ENCODE measurements around the gene JCHAIN.

Gene JCHAIN

DNA sequence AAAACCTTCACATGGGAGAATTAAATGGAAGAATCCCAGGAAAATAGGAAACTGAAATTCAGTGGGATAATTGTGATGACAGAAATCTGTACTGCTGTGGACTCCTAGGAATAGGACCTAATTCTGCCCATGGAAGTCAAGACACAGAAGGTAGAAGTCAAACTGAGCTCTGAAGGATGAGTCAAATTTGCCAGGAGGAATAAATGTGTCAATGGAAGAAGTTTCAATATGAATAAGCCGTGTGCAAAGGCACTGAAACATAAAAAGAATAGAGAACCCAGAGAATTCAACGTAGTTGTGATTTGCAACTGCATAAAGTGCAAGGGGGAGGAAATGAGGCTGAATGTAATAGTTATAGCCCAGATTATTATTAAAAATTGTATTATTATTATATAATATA lies 26.1 kb downstream of the JCHAIN start:
- no peak for DNase-seq (ENCODE audit: low read depth, low spot score)
- no peak overlapping the region for H3K4me3 ChIP-seq (ENCODE audit: low read length)
- no peaks in the 10 kb centered on the region for H3K36me3 ChIP-seq (ENCODE audit: control insufficient read depth, insufficient read depth, low read length)
- no peaks in the 10 kb centered on the region for H3K9me3 ChIP-seq (ENCODE audit: control insufficient read depth, insufficient read depth, low read length)
- H3K27me3 ChIP-seq (ENCODE audit: control insufficient read depth, insufficient read depth, low read length): no peaks in the 10 kb centered on the region
- no CpG with 5 or more reads among the region's 2 CpGs for WGBS (ENCODE audit: insufficient coverage, insufficient read length)
- H3K4me1 ChIP-seq (ENCODE audit: control insufficient read depth, insufficient read depth, low read length): no peaks in the 10 kb centered on the region
- H3K27ac ChIP-seq (ENCODE audit: low read length): no peak overlapping the region

DNA sequence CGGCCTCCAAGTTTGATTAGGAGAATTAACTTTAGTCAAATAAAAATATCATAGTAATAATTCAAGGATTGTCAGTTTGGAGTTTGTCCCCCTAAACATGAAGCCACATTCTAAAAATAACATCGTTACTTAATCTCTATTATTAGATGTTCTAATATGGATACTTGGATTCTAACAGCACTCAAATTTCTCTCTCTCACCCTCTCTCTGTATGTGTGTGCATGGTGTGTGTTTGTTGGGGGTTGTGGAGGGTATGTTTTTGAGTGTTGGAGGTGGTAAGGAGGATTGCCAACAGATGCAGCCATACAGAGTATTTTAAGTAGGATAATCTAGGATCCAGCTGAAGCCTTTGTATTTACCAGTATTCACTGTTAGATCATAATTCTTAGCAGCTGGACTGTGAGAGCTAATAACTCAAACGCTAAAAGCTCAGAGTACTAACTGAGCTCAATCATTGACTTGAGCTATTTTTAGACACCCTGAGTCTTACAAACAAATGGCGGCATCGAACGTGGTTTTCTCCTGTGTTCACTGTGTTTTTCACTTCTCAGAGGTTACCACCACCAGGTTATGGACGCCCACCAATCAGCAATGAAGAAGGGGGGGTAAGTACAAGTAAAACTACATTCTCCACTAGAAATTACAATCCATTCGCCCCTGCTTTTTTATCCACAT lies 28.9 kb downstream of the JCHAIN start:
- H3K36me3 ChIP-seq (ENCODE audit: control insufficient read depth, insufficient read depth, low read length): no peaks in the 10 kb centered on the region
- no peaks in the 10 kb centered on the region for H3K9me3 ChIP-seq (ENCODE audit: control insufficient read depth, insufficient read depth, low read length)
- H3K27ac ChIP-seq (ENCODE audit: low read length): no peak overlapping the region
- H3K27me3 ChIP-seq (ENCODE audit: control insufficient read depth, insufficient read depth, low read length): no peaks in the 10 kb centered on the region
- H3K4me3 ChIP-seq (ENCODE audit: low read length): no peak overlapping the region
- WGBS (ENCODE audit: insufficient coverage, insufficient read length): no CpG with 5 or more reads among the region's 8 CpGs
- H3K4me1 ChIP-seq (ENCODE audit: control insufficient read depth, insufficient read depth, low read length): no peaks in the 10 kb centered on the region
- DNase-seq (ENCODE audit: low read depth, low spot score): no peak

- H3K4me3 ChIP-seq (ENCODE audit: low read length): no peak overlapping the region
- H3K27me3 ChIP-seq (ENCODE audit: control insufficient read depth, insufficient read depth, low read length): no peaks in the 10 kb centered on the region
- no peak for DNase-seq (ENCODE audit: low read depth, low spot score)
- H3K4me1 ChIP-seq (ENCODE audit: control insufficient read depth, insufficient read depth, low read length): no peaks in the 10 kb centered on the region
- no peak overlapping the region for H3K27ac ChIP-seq (ENCODE audit: low read length)
- H3K9me3 ChIP-seq (ENCODE audit: control insufficient read depth, insufficient read depth, low read length): no peaks in the 10 kb centered on the region
- WGBS (ENCODE audit: insufficient coverage, insufficient read length): no CpG with 5 or more reads among the region's 5 CpGs
- no peaks in the 10 kb centered on the region for H3K36me3 ChIP-seq (ENCODE audit: control insufficient read depth, insufficient read depth, low read length)
Measured at GRCh38 chr4:70634482-70634881, 31.8 kb downstream of the JCHAIN start.

- DNase-seq (ENCODE audit: low read depth, low spot score): no peak
- Histone ChIP-seq H3K36me3 (ENCODE audit: control insufficient read depth, insufficient read depth, low read length) (no peaks in the 10 kb centered on the region), H3K27me3 (ENCODE audit: control insufficient read depth, insufficient read depth, low read length) (no peaks in the 10 kb centered on the region), H3K9me3 (ENCODE audit: control insufficient read depth, insufficient read depth, low read length) (no peaks in the 10 kb centered on the region), H3K27ac (ENCODE audit: low read length) (no peak overlapping the region), H3K4me3 (ENCODE audit: low read length) (no peak overlapping the region), H3K4me1 (ENCODE audit: control insufficient read depth, insufficient read depth, low read length) (no peaks in the 10 kb centered on the region)
- WGBS (ENCODE audit: insufficient coverage, insufficient read length): no CpG with 5 or more reads among the region's 1 CpG
Measured at GRCh38 chr4:70632028-70632427, 34.3 kb downstream of the JCHAIN start.

DNA sequence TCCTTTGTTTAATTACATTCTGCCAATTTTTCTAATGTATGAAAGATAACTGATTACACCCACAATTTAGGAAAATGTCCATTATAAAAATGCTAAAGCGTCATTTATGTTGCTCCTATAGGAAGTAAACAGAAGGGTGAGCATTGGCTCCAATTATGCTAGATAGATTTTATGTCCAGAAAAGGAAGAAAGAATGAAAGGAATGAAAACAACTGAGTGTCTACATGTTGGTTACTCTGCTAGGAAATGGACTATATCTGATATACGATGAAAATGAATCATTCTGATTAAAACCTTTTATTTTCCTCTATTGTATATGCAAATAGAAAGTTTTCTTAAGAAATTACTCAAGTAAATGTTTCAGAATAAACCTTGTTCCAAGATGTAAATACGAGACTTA lies 36.1 kb downstream of the JCHAIN start:
- Histone ChIP-seq H3K9me3 (ENCODE audit: control insufficient read depth, insufficient read depth, low read length) (no peaks in the 10 kb centered on the region), H3K27ac (ENCODE audit: low read length) (no peak overlapping the region), H3K4me1 (ENCODE audit: control insufficient read depth, insufficient read depth, low read length) (no peaks in the 10 kb centered on the region), H3K36me3 (ENCODE audit: control insufficient read depth, insufficient read depth, low read length) (no peaks in the 10 kb centered on the region), H3K4me3 (ENCODE audit: low read length) (no peak overlapping the region), H3K27me3 (ENCODE audit: control insufficient read depth, insufficient read depth, low read length) (no peaks in the 10 kb centered on the region)
- WGBS (ENCODE audit: insufficient coverage, insufficient read length): no CpG with 5 or more reads among the region's 3 CpGs
- DNase-seq (ENCODE audit: low read depth, low spot score): no peak

GRCh38 chr4:70629469-70630090 lies 36.7 kb downstream of the JCHAIN start:
- H3K27ac ChIP-seq (ENCODE audit: low read length): no peak overlapping the region
- H3K4me3 ChIP-seq (ENCODE audit: low read length): no peak overlapping the region
- DNase-seq (ENCODE audit: low read depth, low spot score): no peak
- no CpG with 5 or more reads among the region's 1 CpG for WGBS (ENCODE audit: insufficient coverage, insufficient read length)
- no peaks in the 10 kb centered on the region for H3K4me1 ChIP-seq (ENCODE audit: control insufficient read depth, insufficient read depth, low read length)
- H3K27me3 ChIP-seq (ENCODE audit: control insufficient read depth, insufficient read depth, low read length): no peaks in the 10 kb centered on the region
- no peaks in the 10 kb centered on the region for H3K9me3 ChIP-seq (ENCODE audit: control insufficient read depth, insufficient read depth, low read length)
- H3K36me3 ChIP-seq (ENCODE audit: control insufficient read depth, insufficient read depth, low read length): no peaks in the 10 kb centered on the region

DNA sequence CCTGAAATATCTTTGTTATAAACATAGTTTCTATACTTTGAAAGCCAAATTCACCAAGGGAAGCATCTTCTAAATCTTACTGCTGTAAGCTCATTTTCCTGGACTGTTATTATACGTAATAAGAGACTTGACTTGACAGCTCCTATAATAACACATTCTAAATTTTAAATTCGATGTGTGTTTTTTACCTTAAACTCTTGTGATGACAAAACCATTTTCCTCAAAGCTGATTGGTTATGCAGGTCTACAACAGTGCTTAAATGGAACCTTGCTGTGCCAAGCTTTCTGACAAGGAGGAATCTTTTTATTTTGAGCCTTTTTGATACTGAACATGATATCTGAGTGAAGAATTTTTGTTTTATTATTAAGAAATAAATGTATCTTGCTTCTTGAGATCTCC lies 37.9 kb downstream of the JCHAIN start, which contains the start of gene ENAM:
Gene ENAM (plus strand): TSS at position 301 of the 400 bp plus-strand sequence. CDS start 757 bp downstream, outside the sequence.
- no peaks in the 10 kb centered on the region for H3K36me3 ChIP-seq (ENCODE audit: control insufficient read depth, insufficient read depth, low read length)
- H3K27me3 ChIP-seq (ENCODE audit: control insufficient read depth, insufficient read depth, low read length): no peaks in the 10 kb centered on the region
- H3K27ac ChIP-seq (ENCODE audit: low read length): no peak within 1 kb of the TSS
- no peaks in the 10 kb centered on the region for H3K9me3 ChIP-seq (ENCODE audit: control insufficient read depth, insufficient read depth, low read length)
- WGBS (ENCODE audit: insufficient coverage, insufficient read length): no CpG with 5 or more reads among the region's 2 CpGs
- DNase-seq (ENCODE audit: low read depth, low spot score): no peak
- H3K4me3 ChIP-seq (ENCODE audit: low read length): no peak within 1 kb of the TSS
- no peaks in the 10 kb centered on the region for H3K4me1 ChIP-seq (ENCODE audit: control insufficient read depth, insufficient read depth, low read length)

GRCh38 chr4:70627620-70628019 lies 38.7 kb downstream of the JCHAIN start:
- no peak overlapping the region for H3K27ac ChIP-seq (ENCODE audit: low read length)
- DNase-seq (ENCODE audit: low read depth, low spot score): no peak
- no CpG with 5 or more reads among the region's 1 CpG for WGBS (ENCODE audit: insufficient coverage, insufficient read length)

GRCh38 chr4:70624226-70624793 lies 42.0 kb downstream of the JCHAIN start:
- no peaks in the 10 kb centered on the region for H3K4me1 ChIP-seq (ENCODE audit: control insufficient read depth, insufficient read depth, low read length)
- WGBS (ENCODE audit: insufficient coverage, insufficient read length): no CpG with 5 or more reads among the region's 1 CpG
- no peaks in the 10 kb centered on the region for H3K9me3 ChIP-seq (ENCODE audit: control insufficient read depth, insufficient read depth, low read length)
- DNase-seq (ENCODE audit: low read depth, low spot score): no peak
- H3K4me3 ChIP-seq (ENCODE audit: low read length): no peak overlapping the region
- H3K27ac ChIP-seq (ENCODE audit: low read length): no peak overlapping the region
- no peaks in the 10 kb centered on the region for H3K36me3 ChIP-seq (ENCODE audit: control insufficient read depth, insufficient read depth, low read length)
- H3K27me3 ChIP-seq (ENCODE audit: control insufficient read depth, insufficient read depth, low read length): no peaks in the 10 kb centered on the region

More at GRCh38 chr4:70627620-70628019, 38.7 kb downstream of the JCHAIN start:
- Histone ChIP-seq H3K4me1 (ENCODE audit: control insufficient read depth, insufficient read depth, low read length) (no peaks in the 10 kb centered on the region), H3K36me3 (ENCODE audit: control insufficient read depth, insufficient read depth, low read length) (no peaks in the 10 kb centered on the region), H3K27me3 (ENCODE audit: control insufficient read depth, insufficient read depth, low read length) (no peaks in the 10 kb centered on the region), H3K9me3 (ENCODE audit: control insufficient read depth, insufficient read depth, low read length) (no peaks in the 10 kb centered on the region), H3K4me3 (ENCODE audit: low read length) (no peak overlapping the region)

- Histone ChIP-seq H3K4me1 (ENCODE audit: control insufficient read depth, insufficient read depth, low read length) (no peaks in the 10 kb centered on the region), H3K36me3 (ENCODE audit: control insufficient read depth, insufficient read depth, low read length) (no peaks in the 10 kb centered on the region), H3K4me3 (ENCODE audit: low read length) (no peak overlapping the region), H3K27ac (ENCODE audit: low read length) (no peak overlapping the region), H3K27me3 (ENCODE audit: control insufficient read depth, insufficient read depth, low read length) (no peaks in the 10 kb centered on the region), H3K9me3 (ENCODE audit: control insufficient read depth, insufficient read depth, low read length) (no peaks in the 10 kb centered on the region)
- no peak for DNase-seq (ENCODE audit: low read depth, low spot score)
- WGBS (ENCODE audit: insufficient coverage, insufficient read length): no CpG with 5 or more reads among the region's 3 CpGs
Measured at GRCh38 chr4:70623323-70623722, 43.0 kb downstream of the JCHAIN start.

Measured in iPS DF 6.9 (cell line).